Stomach (tissue), 9 donors: ENCODE data around the gene EYA3. TPM values are rescaled to one million over a fixed set of nuclear protein-coding genes. Genes with fewer than 3 reads are reported as not detected.

Experiments used
- DNase-seq, 2 donors: peaks; one replicate each; pipeline versions ENCODE4 v3.0.0 to v3.0.0-alpha.2; 2013 to 2019
- H3K27ac ChIP-seq, 5 donors: fragments of 200-600 bp in 4 of 5; sonication (generic) in 4 of 5; one replicate each; pipeline ENCODE4 v1.5.1; 2013 to 2019; ENCODE audit warnings: mild to moderate bottlenecking in 1 of 5, moderate library complexity in 1 of 5
- H3K27me3 ChIP-seq, 3 donors: fragments of 200-600 bp; sonication (generic); one replicate each; pipeline ENCODE4 v1.5.1; 2017 to 2019; ENCODE audit warnings: mixed run types in 1 of 3
- H3K36me3 ChIP-seq, 4 donors: fragments of 200-600 bp; sonication (generic); 1 replicate in 3 of 4; 2 replicates in 1 of 4; pipeline ENCODE4 v1.5.1; 2016 to 2019
- H3K4me1 ChIP-seq, 4 donors: fragments of 200-600 bp; sonication (generic); one replicate each; pipeline ENCODE4 v1.5.1; 2016 to 2019
- H3K4me3 ChIP-seq, 4 donors: fragments of 200-600 bp; sonication (generic) in 3 of 4; one replicate each; pipeline ENCODE4 v1.5.1; 2016 to 2019; ENCODE audit warnings: mild to moderate bottlenecking in 1 of 4
- H3K9me3 ChIP-seq, 4 donors: fragments of 200-600 bp; sonication (generic); one replicate each; pipeline ENCODE4 v1.5.1; 2016 to 2019
- EP300 ChIP-seq: sonication (generic); formaldehyde crosslinking; IDR thresholded peaks from one replicate; pipeline ENCODE4 v1.6.1; 2017; ENCODE audit warnings: antibody characterized with exemption
- POLR2A ChIP-seq, 4 donors: fragments of 450-650 bp; IDR thresholded peaks; one replicate each; pipeline ENCODE4 v1.6.1; 2016; ENCODE audit warnings: antibody characterized with exemption in 4 of 4, control low read depth in 2 of 4, mild to moderate bottlenecking in 1 of 4, moderate library complexity in 1 of 4
- POLR2AphosphoS5 ChIP-seq, 3 donors: sonication (generic); formaldehyde crosslinking; IDR thresholded peaks; one replicate each; pipeline ENCODE4 v1.6.1; 2016; ENCODE audit warnings: antibody characterized with exemption in 3 of 3
- WGBS, 5 donors: extraction: QIAGEN DNeasy Blood & Tissue Kit in 3 of 5; methylation state at CpG; one replicate each; pipeline versions ENCODE4 v1.1.5 to v1.1.7; 2013 to 2018; 5-methylcytosine and 5-hydroxymethylcytosine counted together
- intact Hi-C: fragments of 100-400 bp; cut with DNase I; formaldehyde crosslinking; loops from one replicate; pipeline ENCODE4 v1.15.1; 2023; ENCODE audit warnings: low total_unique reads
- polyA plus RNA-seq, 3 donors: library from polyadenylated mRNA; stranded (reverse); fragments of 200-250 nt; gene quantifications; one replicate each; pipeline ENCODE4 v1.2.3, GENCODE V29; 2013
- total RNA-seq, 5 donors: library from RNA; depleted of rRNA; stranded (reverse); fragments of >200 nt; gene quantifications; one replicate each; pipeline versions ENCODE4 v1.1.0 to v1.2.3, GENCODE V29; 2014 to 2016
- TF ChIP-seq, protein P1 (sequence below), 7 experiments: fragments of 450-650 bp in 4 of 7; fragments of 200-600 bp in 3 of 7; sonication (generic) in 3 of 7; IDR thresholded peaks; one replicate each; pipeline ENCODE4 v1.5.1; 2016 to 2019; ENCODE audit warnings: antibody characterized with exemption in 7 of 7, control low read depth in 2 of 7, mild to moderate bottlenecking in 1 of 7
- donor health status: healthy with polysubstance abuse.
- donor health status: Bipolar disorder and iron deficiency.
- donor health status: healthy.

EYA3 gene
- total and polyA plus RNA-seq, 8 donors: 2.9 to 38.2 (median 12.5) TPM

- WGBS, 5 donors: 54 to 67% (median 60%) methylated on average over 4 of the region's 4 CpGs
- H3K36me3 ChIP-seq: no peaks in the 10 kb centered on the region
- H3K4me1 ChIP-seq: peaks cover 0 to 8% (median 2%) of the 10 kb centered on the region in 4 donors
- H3K27ac ChIP-seq: peak overlapping the region in 2 of 5 donors; percentile 7 to 43
- no peaks in the 10 kb centered on the region for H3K27me3 ChIP-seq
- no peaks in the 10 kb centered on the region for H3K9me3 ChIP-seq
- intact Hi-C loops: no loop called here
- TF ChIP-seq EP300 (no peak), POLR2AphosphoS5 (IDR thresholded peaks at IDR 0.05) (no peak), POLR2A (IDR thresholded peaks at IDR 0.05) (no peak)
- TF ChIP-seq, protein P1, sequence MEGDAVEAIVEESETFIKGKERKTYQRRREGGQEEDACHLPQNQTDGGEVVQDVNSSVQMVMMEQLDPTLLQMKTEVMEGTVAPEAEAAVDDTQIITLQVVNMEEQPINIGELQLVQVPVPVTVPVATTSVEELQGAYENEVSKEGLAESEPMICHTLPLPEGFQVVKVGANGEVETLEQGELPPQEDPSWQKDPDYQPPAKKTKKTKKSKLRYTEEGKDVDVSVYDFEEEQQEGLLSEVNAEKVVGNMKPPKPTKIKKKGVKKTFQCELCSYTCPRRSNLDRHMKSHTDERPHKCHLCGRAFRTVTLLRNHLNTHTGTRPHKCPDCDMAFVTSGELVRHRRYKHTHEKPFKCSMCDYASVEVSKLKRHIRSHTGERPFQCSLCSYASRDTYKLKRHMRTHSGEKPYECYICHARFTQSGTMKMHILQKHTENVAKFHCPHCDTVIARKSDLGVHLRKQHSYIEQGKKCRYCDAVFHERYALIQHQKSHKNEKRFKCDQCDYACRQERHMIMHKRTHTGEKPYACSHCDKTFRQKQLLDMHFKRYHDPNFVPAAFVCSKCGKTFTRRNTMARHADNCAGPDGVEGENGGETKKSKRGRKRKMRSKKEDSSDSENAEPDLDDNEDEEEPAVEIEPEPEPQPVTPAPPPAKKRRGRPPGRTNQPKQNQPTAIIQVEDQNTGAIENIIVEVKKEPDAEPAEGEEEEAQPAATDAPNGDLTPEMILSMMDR (IDR thresholded peaks at IDR 0.05): no peak
- no peak overlapping the region for H3K4me3 ChIP-seq
- no peak for DNase-seq
These were observed 35.1 kb upstream of the EYA3 start for GRCh38 chr1:28123461-28123961.

GRCh38 chr1:28122183-28122582 lies 33.8 kb upstream of the EYA3 start:
- TF ChIP-seq EP300 (no peak), POLR2AphosphoS5 (IDR thresholded peaks at IDR 0.05) (no peak), POLR2A (IDR thresholded peaks at IDR 0.05) (no peak)
- TF ChIP-seq, protein P1 (IDR thresholded peaks at IDR 0.05): no peak
- intact Hi-C loops: no loop called here
- Histone ChIP-seq H3K27me3 (no peaks in the 10 kb centered on the region), H3K36me3 (no peaks in the 10 kb centered on the region), H3K4me3 (no peak overlapping the region), H3K4me1 (peaks cover 0 to 8% (median 2%) of the 10 kb centered on the region in 4 donors), H3K27ac (no peak overlapping the region), H3K9me3 (no peaks in the 10 kb centered on the region)
- 76 to 88% (median 86%) methylated on average over 3 of the region's 3 CpGs for WGBS, 5 donors
- no peak for DNase-seq

DNA sequence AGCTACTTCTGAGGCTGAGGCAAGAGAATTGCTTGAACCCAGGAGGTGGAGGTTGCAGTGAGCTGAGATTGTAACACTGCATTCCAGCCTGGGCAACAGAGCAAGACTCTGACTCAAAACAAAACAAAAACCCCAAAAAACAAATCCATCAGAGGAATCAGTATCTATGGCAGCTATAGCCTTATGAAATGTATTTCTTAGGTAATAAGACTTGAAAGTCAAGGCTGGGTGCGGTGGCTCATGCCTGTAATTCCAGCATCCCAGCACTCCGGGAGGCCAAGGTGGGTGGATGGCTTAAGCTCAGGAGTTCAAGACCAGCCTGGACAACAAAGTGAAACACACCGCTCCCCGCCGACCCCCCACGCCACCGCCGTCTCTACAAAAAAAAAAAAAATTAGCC lies 31.1 kb upstream of the EYA3 start:
- no peaks in the 10 kb centered on the region for H3K9me3 ChIP-seq
- intact Hi-C loops: no loop called here
- no peaks in the 10 kb centered on the region for H3K27me3 ChIP-seq
- no peak for DNase-seq
- H3K27ac ChIP-seq: no peak overlapping the region
- no peak overlapping the region for H3K4me3 ChIP-seq
- peaks cover 0 to 14% (median 2%) of the 10 kb centered on the region in 4 donors for H3K4me1 ChIP-seq
- WGBS, 5 donors: 90 to 98% (median 96%) methylated on average over 8 of the region's 8 CpGs
- no peaks in the 10 kb centered on the region for H3K36me3 ChIP-seq
- TF ChIP-seq POLR2A (IDR thresholded peaks at IDR 0.05) (no peak), POLR2AphosphoS5 (IDR thresholded peaks at IDR 0.05) (no peak), EP300 (no peak)
- TF ChIP-seq, protein P1 (IDR thresholded peaks at IDR 0.05): no peak

DNA sequence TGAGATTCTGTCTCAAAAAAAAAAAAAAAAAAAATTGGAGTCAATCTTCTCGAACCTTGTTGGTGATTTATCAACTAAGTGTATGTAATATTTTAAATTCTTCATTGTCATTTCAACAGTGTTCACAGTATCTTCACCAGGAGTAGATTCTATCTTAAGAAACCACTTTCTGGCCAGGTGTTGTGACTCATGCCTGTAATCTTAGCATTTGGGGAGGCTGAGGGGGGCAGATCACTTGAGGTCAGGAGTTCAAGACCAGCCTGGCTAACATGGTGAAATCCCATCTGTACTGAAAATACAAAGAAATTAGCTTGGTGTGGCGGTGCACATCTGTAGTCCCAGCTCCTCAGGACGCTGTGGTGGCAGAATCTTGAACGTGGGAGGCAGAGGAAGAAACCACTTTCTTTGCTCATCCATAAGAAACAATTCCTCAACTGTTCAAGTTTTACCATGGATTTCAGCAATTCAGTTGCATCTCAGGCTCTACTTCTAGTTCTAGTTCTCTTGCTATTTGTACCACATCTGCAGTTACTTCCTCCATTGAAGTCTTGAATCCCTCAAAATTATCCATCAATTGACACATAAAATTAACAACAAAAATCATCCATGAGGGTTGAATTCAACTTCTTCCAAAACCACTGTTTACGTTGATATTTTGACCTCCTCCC lies 30.4 kb upstream of the EYA3 start:
- TF ChIP-seq POLR2AphosphoS5 (IDR thresholded peaks at IDR 0.05): no peak
- no peak for DNase-seq
- intact Hi-C loops: no loop called here
- Histone ChIP-seq H3K4me1 (peaks cover 0 to 20% (median 2%) of the 10 kb centered on the region in 4 donors), H3K4me3 (no peak overlapping the region), H3K27ac (no peak overlapping the region), H3K36me3 (no peaks in the 10 kb centered on the region), H3K9me3 (no peaks in the 10 kb centered on the region), H3K27me3 (no peaks in the 10 kb centered on the region)
- WGBS, 5 donors: 85 to 91% (median 89%) methylated on average over 5 of the region's 5 CpGs

DNA sequence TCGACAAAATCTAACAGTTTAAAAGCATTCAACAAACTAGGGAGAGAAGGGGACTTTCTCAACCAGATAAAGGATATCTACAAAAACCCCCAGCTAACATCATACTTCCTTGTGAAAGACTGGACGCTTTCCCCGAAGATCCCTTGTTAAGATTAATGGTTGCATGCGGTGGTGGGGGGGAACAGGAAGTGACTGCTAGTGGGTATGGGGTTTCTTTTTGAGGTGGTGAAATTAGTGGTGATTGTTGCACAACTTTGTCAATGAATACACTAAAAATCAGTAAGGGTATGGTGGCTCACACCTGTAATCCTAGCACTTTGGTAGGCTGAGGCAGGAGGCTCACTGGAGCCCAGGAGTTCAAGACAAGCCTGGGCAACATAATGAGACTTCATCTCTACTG lies 26.9 kb upstream of the EYA3 start:
- Histone ChIP-seq H3K4me3 (no peak overlapping the region), H3K9me3 (no peaks in the 10 kb centered on the region), H3K27ac (peak overlapping the region in 2 of 5 donors; percentile 53 to 65), H3K36me3 (no peaks in the 10 kb centered on the region), H3K4me1 (peaks cover 0 to 23% (median 0%) of the 10 kb centered on the region in 4 donors), H3K27me3 (no peaks in the 10 kb centered on the region)
- DNase-seq: peak in 1 of 2 donors; percentile 50
- no peak for TF ChIP-seq POLR2A (IDR thresholded peaks at IDR 0.05)
- TF ChIP-seq POLR2AphosphoS5 (IDR thresholded peaks at IDR 0.05): no peak
- no peak for TF ChIP-seq EP300
- TF ChIP-seq, protein P1 (IDR thresholded peaks at IDR 0.05): no peak
- intact Hi-C loops: no loop called here
- 23 to 34% (median 29%) methylated on average over 4 of the region's 4 CpGs for WGBS, 5 donors
